Mesenchymal stem cell (in vitro differentiated cells and primary cell): ENCODE data around the gene SNX3.

Experiments
- DNase-seq: peaks from one replicate; pipeline ENCODE4 v3.0.0-alpha.2; 2013
- H2AFZ ChIP-seq: one replicate; pipeline ENCODE4 v1.6.1; 2013; ENCODE audit warnings: low read depth, mild to moderate bottlenecking, control low read depth, inconsistent platforms, low read length, moderate library complexity
- H2AK5ac ChIP-seq: 2 replicates; pipeline ENCODE4 v1.6.1; 2013; ENCODE audit warnings: low read length, moderate library complexity, mild to moderate bottlenecking, inconsistent platforms; ENCODE audit not compliant: severe bottlenecking
- H2BK120ac ChIP-seq: one replicate; pipeline ENCODE4 v1.6.1; 2013; ENCODE audit warnings: low read depth, mild to moderate bottlenecking, inconsistent platforms, low read length, moderate library complexity
- H2BK12ac ChIP-seq, 2 experiments: one replicate each; pipeline ENCODE4 v1.6.1; 2013; ENCODE audit warnings: inconsistent platforms in 2 of 2, low read length in 2 of 2, mild to moderate bottlenecking in 2 of 2, moderate library complexity in 2 of 2, control low read depth in 1 of 2
- H2BK15ac ChIP-seq: one replicate; pipeline ENCODE4 v1.6.1; 2013; ENCODE audit warnings: mild to moderate bottlenecking, low read depth, inconsistent platforms; ENCODE audit not compliant: poor library complexity, severe bottlenecking
- H2BK5ac ChIP-seq: 2 replicates; pipeline ENCODE4 v1.6.1; 2013; ENCODE audit warnings: low read depth, mild to moderate bottlenecking, low read length, control low read depth, inconsistent platforms; ENCODE audit not compliant: poor library complexity, severe bottlenecking
- H3K14ac ChIP-seq, 2 experiments: one replicate each; pipeline ENCODE4 v1.6.1; 2013; ENCODE audit warnings: inconsistent platforms in 2 of 2, low read length in 2 of 2, control low read depth in 1 of 2, mild to moderate bottlenecking in 1 of 2, moderate library complexity in 1 of 2
- H3K18ac ChIP-seq, 2 experiments: one replicate each; pipeline ENCODE4 v1.6.1; 2013; ENCODE audit warnings: inconsistent platforms in 2 of 2, low read length in 2 of 2, control low read depth in 1 of 2, low read depth in 1 of 2, mild to moderate bottlenecking in 1 of 2
- H3K23ac ChIP-seq, 2 experiments: one replicate each; pipeline ENCODE4 v1.6.1; 2013; ENCODE audit warnings: inconsistent platforms in 2 of 2, low read length in 2 of 2, mild to moderate bottlenecking in 2 of 2, moderate library complexity in 2 of 2, control low read depth in 1 of 2
- H3K27ac ChIP-seq: 2 replicates; pipeline ENCODE4 v1.5.1; 2013; ENCODE audit warnings: mild to moderate bottlenecking, moderate library complexity, low read length, control low read depth, inconsistent platforms; ENCODE audit not compliant: poor library complexity, severe bottlenecking
- H3K27me3 ChIP-seq, 2 experiments: 2 replicates each; pipeline versions ENCODE4 v1.6.1 to v1.7.0; 2013; ENCODE audit warnings: low read length in 2 of 2, mild to moderate bottlenecking in 2 of 2, moderate library complexity in 2 of 2, control low read depth in 1 of 2, inconsistent platforms in 1 of 2; ENCODE audit not compliant: control insufficient read depth in 1 of 2, insufficient read depth in 1 of 2
- H3K36me3 ChIP-seq, 2 experiments: 2 replicates each; pipeline versions ENCODE4 v1.6.1 to v1.7.0; 2013; ENCODE audit warnings: low read length in 2 of 2, control low read depth in 1 of 2, inconsistent platforms in 1 of 2, low read depth in 1 of 2, mild to moderate bottlenecking in 1 of 2; ENCODE audit not compliant: insufficient read depth in 2 of 2, control insufficient read depth in 1 of 2
- H3K4ac ChIP-seq, 2 experiments: one replicate each; pipeline ENCODE4 v1.6.1; 2013; ENCODE audit warnings: inconsistent platforms in 2 of 2, low read length in 2 of 2, mild to moderate bottlenecking in 2 of 2, moderate library complexity in 2 of 2, control low read depth in 1 of 2, low read depth in 1 of 2
- H3K4me1 ChIP-seq: 2 replicates; pipeline ENCODE4 v1.6.1; 2013; ENCODE audit warnings: low read depth, low read length, control low read depth; ENCODE audit not compliant: control insufficient read depth, insufficient read depth
- H3K4me2 ChIP-seq: 2 replicates; pipeline ENCODE4 v1.6.1; 2013; ENCODE audit warnings: low read length, mild to moderate bottlenecking, inconsistent platforms; ENCODE audit not compliant: poor library complexity, severe bottlenecking
- H3K4me3 ChIP-seq, 2 experiments: 2 replicates each; pipeline versions ENCODE4 v1.5.1 to v1.7.0; 2013; ENCODE audit warnings: low read length in 2 of 2, mild to moderate bottlenecking in 2 of 2, control low read depth in 1 of 2, low read depth in 1 of 2; ENCODE audit not compliant: insufficient read depth in 1 of 2
- H3K79me1 ChIP-seq: replicated peaks from 2 replicates; pipeline ENCODE4 v1.6.1; 2013; ENCODE audit warnings: mild to moderate bottlenecking, control low read depth, low read length, inconsistent platforms; ENCODE audit not compliant: poor library complexity, severe bottlenecking
- H3K9ac ChIP-seq: 2 replicates; pipeline ENCODE4 v1.7.0; 2013; ENCODE audit warnings: mild to moderate bottlenecking, low read length, moderate library complexity
- H3K9me3 ChIP-seq: 2 replicates; pipeline ENCODE4 v1.7.0; 2013; ENCODE audit warnings: mild to moderate bottlenecking, low read length; ENCODE audit not compliant: control insufficient read depth
- H4K8ac ChIP-seq: one replicate; pipeline ENCODE4 v1.6.1; 2013; ENCODE audit warnings: inconsistent platforms, mild to moderate bottlenecking, low read length, moderate library complexity
- H4K91ac ChIP-seq: one replicate; pipeline ENCODE4 v1.6.1; 2013; ENCODE audit warnings: mild to moderate bottlenecking, low read length, inconsistent platforms
- WGBS: methylation state at CpG from one replicate; pipeline ENCODE4 v1.1.7; 2013; ENCODE audit warnings: mixed read lengths; 5-methylcytosine and 5-hydroxymethylcytosine counted together

Gene SNX3

DNA sequence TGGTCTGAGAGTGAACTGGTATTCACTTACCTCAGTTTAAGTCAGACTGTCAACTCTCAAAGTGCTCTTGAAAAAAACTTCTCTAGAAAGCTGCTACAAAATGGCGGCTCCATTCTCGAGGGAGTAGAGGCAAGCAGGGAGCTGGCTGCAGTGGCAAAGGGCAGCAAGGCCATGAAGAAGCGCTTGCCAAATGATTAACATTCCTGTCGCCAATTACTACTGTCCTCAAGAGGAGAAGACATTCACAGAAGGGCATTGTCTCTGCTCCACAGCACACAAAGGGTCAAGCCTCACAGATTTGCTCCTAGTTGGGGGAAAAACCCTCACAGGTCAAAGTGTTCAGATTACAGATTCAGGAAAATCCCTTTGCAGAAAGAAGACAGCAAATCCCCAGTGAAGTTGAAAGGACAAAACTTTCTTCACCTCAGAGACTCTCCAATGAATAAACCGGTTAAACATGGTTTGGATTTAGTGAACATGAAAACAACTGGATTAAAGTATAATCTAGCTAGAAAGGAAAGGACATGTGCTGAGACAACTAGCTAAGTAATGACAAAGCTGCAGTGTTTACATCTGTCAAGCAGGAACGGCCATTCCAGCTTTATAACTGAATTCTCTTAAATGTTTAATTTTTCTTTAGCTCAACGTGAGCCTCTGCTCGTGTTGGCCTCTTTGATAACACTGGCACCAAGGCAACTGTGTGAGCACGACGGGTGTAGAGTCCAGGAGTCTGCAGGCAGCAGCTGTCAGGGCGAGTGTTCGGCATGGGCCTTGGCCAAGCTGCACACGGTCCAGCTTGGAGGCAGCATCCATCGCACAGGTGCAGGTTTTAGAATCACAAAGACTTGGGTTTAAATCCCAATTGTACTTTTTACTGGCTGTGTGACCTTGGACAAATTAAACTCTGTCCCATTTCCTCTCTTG is 57.4 kb downstream of the SNX3 start:
- Histone ChIP-seq H3K79me1 (peaks cover 2% of the 10 kb centered on the region), H3K18ac (no peak overlapping the region)
- 96% methylated on average over 14 of the region's 14 CpGs for WGBS

DNA sequence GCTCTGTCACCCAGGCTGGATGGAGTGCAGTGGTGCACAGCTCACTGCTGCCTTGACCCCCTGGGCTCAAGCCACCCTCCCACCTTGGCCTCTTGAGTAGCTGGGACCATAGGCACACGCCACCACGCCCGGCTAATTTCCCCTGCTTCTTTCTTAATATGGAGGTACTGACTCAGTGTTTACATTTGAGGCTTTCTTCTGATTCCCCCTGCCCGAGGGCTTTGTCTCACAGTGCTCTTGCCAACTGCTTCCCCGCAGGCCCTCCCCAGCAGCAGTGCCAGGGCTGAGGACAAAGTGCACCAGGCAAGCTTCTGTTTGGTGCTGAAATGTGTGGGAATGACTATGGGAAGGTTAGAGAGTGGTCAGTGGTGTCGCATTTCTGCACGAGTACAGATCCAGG is 60.2 kb downstream of the SNX3 start:
- Histone ChIP-seq H2AFZ (no peak overlapping the region), H3K27me3 (no peaks in the 10 kb centered on the region), H3K18ac (no peak overlapping the region), H2AK5ac (no peak overlapping the region), H3K9ac (no peak overlapping the region), H3K4ac (no peak overlapping the region), H4K91ac (no peak overlapping the region), H3K4me2 (no peak overlapping the region), H3K4me3 (no peak overlapping the region), H2BK120ac (no peak overlapping the region), H3K4me1 (peaks cover 5% of the 10 kb centered on the region), H3K27ac (no peak overlapping the region), H3K79me1 (no peaks in the 10 kb centered on the region), H3K9me3 (no peaks in the 10 kb centered on the region), H2BK5ac (no peak overlapping the region), H3K36me3 (peaks cover 5 to 7% of the 10 kb centered on the region in 2 experiments), H2BK15ac (no peak overlapping the region), H3K14ac (no peak overlapping the region), H2BK12ac (no peak overlapping the region), H4K8ac (no peak overlapping the region), H3K23ac (no peak overlapping the region)
- WGBS: 82% methylated on average over 5 of the region's 7 CpGs
- DNase-seq: peak; percentile 8

More for the DNA sequence above, 57.4 kb downstream of the SNX3 start:
- Histone ChIP-seq H2AFZ (no peak overlapping the region), H3K27me3 (no peaks in the 10 kb centered on the region), H4K91ac (no peak overlapping the region), H3K4me1 (peaks cover 5% of the 10 kb centered on the region), H3K27ac (no peak overlapping the region), H2AK5ac (no peak overlapping the region), H3K9me3 (no peaks in the 10 kb centered on the region), H3K4me2 (no peak overlapping the region), H2BK12ac (no peak overlapping the region), H3K23ac (no peak overlapping the region), H4K8ac (no peak overlapping the region), H3K4me3 (no peak overlapping the region), H3K14ac (no peak overlapping the region), H2BK15ac (no peak overlapping the region), H3K36me3 (peaks cover 10 to 13% of the 10 kb centered on the region in 2 experiments), H2BK5ac (no peak overlapping the region), H3K4ac (no peak overlapping the region), H2BK120ac (no peak overlapping the region), H3K9ac (no peak overlapping the region)
- DNase-seq: no peak

DNA sequence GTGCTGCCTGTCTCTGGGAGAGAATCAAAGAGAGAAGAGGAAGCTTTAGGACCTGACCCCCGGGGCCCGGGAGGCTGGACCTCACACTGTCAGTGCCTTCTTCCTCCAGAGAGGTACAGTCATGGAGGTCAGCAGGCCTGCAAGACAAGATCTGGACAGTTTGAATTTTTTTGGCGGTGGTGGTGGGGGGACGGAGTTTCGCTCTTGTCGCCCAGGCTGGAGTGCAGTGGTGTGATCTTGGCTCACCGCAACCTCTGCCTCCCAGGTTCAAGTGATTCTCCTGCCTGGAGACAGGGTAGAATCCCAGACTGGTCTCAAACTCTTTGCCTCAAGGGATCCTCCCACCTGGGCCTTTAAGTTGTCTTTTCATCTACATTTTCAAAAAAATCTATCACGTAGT is 60.7 kb downstream of the SNX3 start:
- H2AFZ ChIP-seq: no peak overlapping the region
- no peak overlapping the region for H2BK120ac ChIP-seq
- 98% methylated on average over 7 of the region's 8 CpGs for WGBS
- H2BK12ac ChIP-seq: no peak overlapping the region
- no peak overlapping the region for H3K27ac ChIP-seq
- no peak overlapping the region for H4K8ac ChIP-seq
- H3K4me3 ChIP-seq: no peak overlapping the region
- no peaks in the 10 kb centered on the region for H3K9me3 ChIP-seq
- no peak overlapping the region for H3K9ac ChIP-seq
- H2BK5ac ChIP-seq: no peak overlapping the region
- peaks cover 5 to 7% of the 10 kb centered on the region in 2 experiments for H3K36me3 ChIP-seq
- H3K4me1 ChIP-seq: peaks cover 5% of the 10 kb centered on the region
- no peak overlapping the region for H3K23ac ChIP-seq
- no peak overlapping the region for H3K14ac ChIP-seq
- no peak overlapping the region for H3K18ac ChIP-seq
- no peak overlapping the region for H2AK5ac ChIP-seq
- H3K4me2 ChIP-seq: no peak overlapping the region
- H2BK15ac ChIP-seq: no peak overlapping the region
- H4K91ac ChIP-seq: no peak overlapping the region
- no peak for DNase-seq
- no peak overlapping the region for H3K4ac ChIP-seq
- no peaks in the 10 kb centered on the region for H3K79me1 ChIP-seq
- H3K27me3 ChIP-seq: peaks cover under 1 to 2% of the 10 kb centered on the region in 2 experiments

DNA sequence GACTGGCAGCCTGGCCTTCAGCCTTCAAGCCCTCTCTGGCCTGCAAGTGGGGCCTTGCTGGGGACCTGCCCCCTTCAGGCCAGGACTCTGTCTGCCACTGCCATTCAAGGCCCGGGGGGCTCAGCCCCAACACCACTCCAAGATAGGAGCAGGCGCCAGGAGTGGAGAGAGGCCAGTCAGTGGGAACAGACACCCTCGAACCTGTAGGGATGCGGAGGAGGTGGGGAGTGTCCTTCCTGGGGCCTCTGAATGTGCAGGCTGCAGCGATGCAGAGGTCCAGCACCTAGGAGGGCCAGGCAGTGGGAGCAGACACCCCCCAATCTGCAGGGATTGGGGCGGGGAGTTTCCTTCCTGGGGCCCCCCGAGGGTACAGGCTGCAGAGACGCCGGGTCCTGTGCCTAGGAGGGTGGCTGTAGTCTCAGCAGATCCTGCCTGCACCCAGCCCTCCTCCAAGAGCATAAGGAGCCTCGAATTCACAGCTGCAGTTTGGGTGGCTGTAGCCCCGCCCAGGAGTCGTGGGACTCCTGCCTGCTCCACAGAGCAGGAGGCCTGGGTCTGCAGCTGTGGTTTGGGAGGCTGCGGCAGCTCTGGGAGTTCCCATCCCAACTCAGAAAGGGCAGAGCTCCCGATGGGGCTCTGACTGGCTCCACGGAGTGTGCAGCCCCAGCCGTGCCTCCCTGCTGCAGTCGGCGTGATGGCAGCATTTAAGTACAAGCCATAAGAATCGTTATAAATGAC is 61.9 kb downstream of the SNX3 start:
- Histone ChIP-seq H3K4me3 (no peak overlapping the region), H3K36me3 (peaks cover 5 to 7% of the 10 kb centered on the region in 2 experiments), H3K4ac (no peak overlapping the region), H3K9me3 (no peaks in the 10 kb centered on the region), H2BK12ac (no peak overlapping the region), H3K18ac (no peak overlapping the region), H3K79me1 (no peaks in the 10 kb centered on the region), H4K91ac (no peak overlapping the region), H4K8ac (no peak overlapping the region), H2BK120ac (no peak overlapping the region), H2AK5ac (no peak overlapping the region), H3K27me3 (peaks cover 4 to 9% of the 10 kb centered on the region in 2 experiments), H3K27ac (no peak overlapping the region), H2BK15ac (no peak overlapping the region), H3K14ac (no peak overlapping the region), H2BK5ac (no peak overlapping the region), H2AFZ (no peak overlapping the region), H3K23ac (no peak overlapping the region), H3K4me2 (no peak overlapping the region), H3K4me1 (peaks cover 5% of the 10 kb centered on the region), H3K9ac (no peak overlapping the region)
- DNase-seq: no peak
- 92% methylated on average over 16 of the region's 19 CpGs for WGBS
